Measurements from ENCODE around the gene HMGCS2.
A peak's percentile ranks its signal among the peaks of the same experiment; 100 is the strongest.
"Not testable (repeated sequence)": the region's sequence is repeated elsewhere in the genome, so short reads cannot be mapped to it uniquely, and the experiment has no call there.

The HMGCS2 gene

GRCh38 chr1:119731741-119732430, 36.8 kb downstream of the HMGCS2 start:
- no peak for DNase-seq (ENCODE audit: low read depth, low spot score)

GRCh38 chr1:119731060-119731459, 37.6 kb downstream of the HMGCS2 start:
- DNase-seq (ENCODE audit: low read depth, low spot score): no peak

GRCh38 chr1:119729044-119729443, 39.7 kb downstream of the HMGCS2 start:
- no peak for DNase-seq (ENCODE audit: low read depth, low spot score)

DNA sequence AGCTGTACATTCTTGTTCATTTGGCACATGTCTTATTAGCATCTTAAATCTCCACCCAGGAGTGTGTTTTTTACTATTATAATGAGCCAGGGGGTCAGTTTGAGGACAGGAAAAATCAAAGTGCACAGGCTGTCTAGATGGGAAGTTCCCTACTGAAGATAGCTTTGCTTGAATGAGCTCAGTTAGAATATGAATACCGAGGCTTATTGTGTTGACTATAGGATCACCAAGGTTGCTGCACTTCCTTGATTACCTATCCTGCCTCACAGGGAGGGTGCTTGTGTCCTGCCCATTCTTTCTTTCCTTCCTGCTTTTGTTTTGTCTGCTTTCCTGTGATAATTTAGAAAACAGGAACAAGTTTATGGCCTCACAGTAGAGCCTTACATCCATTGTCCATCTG, 40.7 kb downstream of the HMGCS2 start:
- no peak for DNase-seq (ENCODE audit: low read depth, low spot score)

DNA sequence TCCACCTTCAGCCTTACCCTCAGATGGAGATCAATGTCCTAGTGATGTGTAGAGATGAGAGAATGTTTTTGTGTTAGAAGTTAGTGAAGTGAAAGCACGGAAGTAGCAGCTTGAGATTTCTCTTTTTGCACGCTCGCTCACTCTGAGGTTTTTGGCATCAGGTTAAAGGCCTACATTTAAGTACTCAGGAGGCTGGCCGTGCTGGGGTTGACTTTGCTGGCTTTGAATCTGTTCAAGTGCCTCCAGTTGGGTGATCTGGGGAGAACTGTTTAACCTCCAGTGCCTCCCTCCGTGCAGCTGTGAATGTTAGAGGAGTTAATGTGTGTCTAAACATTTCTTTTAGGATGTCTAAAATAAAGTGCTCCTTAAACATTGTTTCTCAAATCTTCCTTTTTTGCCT, 43.1 kb downstream of the HMGCS2 start:
- no peak for DNase-seq (ENCODE audit: low read depth, low spot score)

- no peak for DNase-seq (ENCODE audit: low read depth, low spot score)
Measured at GRCh38 chr1:119724611-119725218, 44.0 kb downstream of the HMGCS2 start.

DNA sequence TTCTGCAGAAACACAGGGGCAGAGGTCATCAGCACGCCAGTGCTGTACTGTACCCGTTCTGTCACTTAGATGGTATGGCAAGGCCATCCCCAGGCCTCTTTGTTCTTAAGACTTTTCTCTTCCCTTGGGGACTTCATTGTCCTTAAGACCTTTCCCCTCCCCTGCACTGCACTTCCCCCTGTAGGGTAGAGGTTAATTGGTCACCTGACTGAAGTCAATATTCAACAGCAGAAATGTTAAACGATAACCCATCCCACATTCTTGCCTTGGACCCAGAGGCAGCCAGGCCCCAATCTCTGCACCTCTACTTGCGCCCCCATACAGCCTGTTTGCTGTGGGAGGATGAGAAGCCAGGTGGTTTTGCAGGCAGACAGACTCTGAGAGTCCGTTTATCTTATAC, 46.8 kb downstream of the HMGCS2 start:
- DNase-seq (ENCODE audit: low read depth, low spot score): no peak

GRCh38 chr1:119720866-119721440, 47.8 kb downstream of the HMGCS2 start:
- no peak for DNase-seq (ENCODE audit: low read depth, low spot score)

DNA sequence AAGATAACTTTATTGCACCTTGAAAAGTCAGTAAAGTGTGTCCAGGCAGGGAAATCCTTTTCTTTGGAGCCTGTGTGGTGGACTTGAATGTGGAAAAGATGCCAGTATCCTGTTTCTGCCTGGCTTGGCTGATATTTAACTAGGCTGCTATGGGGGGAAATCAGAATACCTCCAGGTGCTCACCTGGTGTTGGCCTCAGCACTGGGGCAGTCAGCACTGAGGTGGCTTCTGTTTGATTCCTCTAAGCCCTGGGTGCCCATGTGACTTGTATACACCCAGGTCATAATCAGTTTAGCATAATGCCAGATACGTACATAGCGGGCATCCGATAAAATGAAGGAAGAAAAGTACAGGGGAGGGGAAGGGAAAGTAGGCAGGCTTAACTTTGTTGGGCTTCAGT, 49.7 kb downstream of the HMGCS2 start:
- DNase-seq (ENCODE audit: low read depth, low spot score): no peak

- no peak for DNase-seq (ENCODE audit: low read depth, low spot score)
Measured at GRCh38 chr1:119718409-119718808, 50.3 kb downstream of the HMGCS2 start.

DNA sequence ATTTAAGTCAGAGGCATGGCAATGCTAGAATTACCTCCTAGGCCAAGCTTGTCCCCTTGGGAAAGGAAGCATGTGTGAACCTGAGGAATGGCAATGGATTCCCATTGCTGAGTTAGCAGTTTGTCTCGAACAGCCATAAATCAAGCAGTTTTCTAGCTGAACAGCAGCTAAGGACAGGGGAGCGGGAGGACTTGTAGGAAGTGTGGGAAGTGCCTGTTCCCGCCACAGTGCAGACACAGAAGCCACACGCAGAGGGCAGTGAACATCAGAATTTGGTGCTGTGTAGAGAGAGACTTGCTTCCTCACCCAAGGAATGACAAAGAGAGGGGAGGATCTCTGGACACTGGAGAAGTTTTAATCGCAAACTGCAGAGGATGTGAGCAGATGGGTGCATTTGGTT, 53.2 kb downstream of the HMGCS2 start:
- DNase-seq (ENCODE audit: low read depth, low spot score): no peak

GRCh38 chr1:119714583-119714982, 54.1 kb downstream of the HMGCS2 start:
- no peak for DNase-seq (ENCODE audit: low read depth, low spot score)

DNA sequence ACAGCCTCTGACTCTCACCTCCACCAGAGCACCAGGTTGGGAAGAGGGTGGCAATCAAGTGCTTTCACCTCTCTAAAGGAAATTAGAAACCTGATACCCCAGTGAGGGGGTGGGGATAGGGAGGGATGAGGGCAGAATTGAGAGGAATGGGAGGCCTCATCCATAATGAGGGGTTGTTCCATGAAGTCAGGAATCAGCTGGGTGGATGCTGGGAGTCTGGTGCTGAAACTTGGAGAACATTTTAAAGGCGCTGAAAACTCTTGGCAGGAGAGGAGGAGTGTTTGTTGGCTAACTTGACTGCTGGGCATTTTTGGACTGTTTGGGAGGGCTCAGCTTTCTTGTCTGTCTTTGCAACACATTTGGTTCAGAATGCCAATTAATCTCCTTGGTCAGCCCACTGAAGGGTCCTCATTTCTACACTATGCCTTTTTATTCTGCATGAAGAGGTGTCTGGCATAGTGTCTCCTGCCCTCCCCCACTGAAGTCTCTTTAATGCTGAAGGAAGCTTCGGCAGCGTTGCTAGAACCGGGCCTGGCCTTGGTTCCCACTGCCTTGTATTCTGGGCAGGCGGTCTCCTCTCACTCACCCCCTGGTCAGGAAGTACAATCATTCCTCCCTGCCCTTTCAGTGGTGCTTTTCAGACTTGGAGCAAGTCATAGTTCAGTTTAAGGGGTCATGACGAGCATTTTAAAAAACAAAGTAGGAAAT, 54.8 kb downstream of the HMGCS2 start:
- DNase-seq (ENCODE audit: low read depth, low spot score): no peak

DNA sequence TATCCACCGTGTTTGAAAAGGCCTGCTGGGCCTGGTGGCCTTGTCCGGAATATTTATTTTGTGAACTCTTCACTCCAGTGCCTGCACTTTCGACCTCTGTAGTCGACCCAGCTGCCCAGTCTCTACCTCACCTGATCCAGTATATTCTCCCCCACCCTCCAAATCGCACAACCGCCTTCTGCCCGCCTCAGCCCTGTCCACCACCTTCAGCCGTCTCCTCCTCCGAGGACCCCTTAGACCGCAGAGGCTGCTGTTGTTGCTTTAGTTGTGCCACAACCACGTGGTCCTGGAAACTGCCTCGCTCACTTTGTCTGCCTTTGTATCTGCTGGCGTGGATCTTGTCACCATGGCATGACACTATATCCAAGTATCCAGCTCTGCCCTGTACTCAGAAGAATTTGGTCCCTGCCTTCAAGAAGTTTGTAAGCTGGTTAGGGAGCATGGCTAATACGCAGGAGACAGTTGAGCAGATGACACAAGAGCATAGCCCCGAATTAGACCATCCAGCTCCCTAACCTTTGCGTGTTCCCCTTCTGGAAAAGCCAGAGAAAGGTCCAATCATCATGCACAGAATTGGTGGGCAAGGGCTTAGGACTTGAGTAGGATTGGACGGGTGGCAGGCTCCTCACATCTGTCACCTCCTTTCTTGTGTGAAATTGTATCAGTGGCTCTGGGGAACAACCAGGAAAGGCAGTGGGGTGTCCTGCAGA, 55.5 kb downstream of the HMGCS2 start:
- DNase-seq (ENCODE audit: low read depth, low spot score): no peak

- DNase-seq (ENCODE audit: low read depth, low spot score): peak; percentile 4
Measured at GRCh38 chr1:119712342-119713038, 56.2 kb downstream of the HMGCS2 start.

DNA sequence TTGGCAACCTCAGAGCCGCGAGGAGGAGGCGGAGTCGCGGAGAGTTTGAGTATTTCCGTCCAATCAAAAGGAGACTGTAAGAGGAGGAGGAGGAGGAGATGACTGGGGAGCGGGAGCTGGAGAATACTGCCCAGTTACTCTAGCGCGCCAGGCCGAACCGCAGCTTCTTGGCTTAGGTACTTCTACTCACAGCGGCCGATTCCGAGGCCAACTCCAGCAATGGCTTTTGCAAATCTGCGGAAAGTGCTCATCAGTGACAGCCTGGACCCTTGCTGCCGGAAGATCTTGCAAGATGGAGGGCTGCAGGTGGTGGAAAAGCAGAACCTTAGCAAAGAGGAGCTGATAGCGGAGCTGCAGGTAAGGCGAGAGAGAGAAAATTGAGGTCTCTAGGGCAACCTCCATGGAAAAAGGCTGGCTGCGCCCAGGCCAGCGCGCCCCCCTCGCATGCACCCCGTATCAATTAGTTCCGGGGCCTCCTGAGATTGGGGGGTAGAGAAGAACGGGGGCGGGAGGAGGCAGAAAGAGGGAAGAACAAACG, 56.8 kb downstream of the HMGCS2 start, which contains the start of gene PHGDH:
PHGDH (plus strand) TSS at position 131 of the 538 bp plus-strand sequence; CDS start at position 220, 89 bp downstream.
- DNase-seq (ENCODE audit: low read depth, low spot score): no peak

DNA sequence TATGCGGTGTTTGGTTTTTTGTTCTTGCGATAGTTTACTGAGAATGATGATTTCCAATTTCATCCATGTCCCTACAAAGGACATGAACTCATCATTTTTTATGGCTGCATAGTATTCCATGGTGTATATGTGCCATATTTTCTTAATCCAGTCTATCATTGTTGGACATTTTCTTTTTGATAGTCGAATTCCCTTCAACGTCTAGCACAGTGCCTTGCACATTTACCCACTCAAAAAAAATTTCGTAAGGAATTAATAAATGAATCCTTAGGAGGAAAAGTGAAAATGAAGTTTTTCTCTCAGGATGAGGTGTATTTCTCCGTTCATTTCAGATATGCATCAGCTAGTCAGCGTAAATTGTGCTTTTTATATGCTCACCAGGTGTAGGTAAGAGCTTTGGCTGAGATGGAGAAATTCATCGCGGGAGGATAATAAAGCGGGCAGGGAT, 57.3 kb downstream of the HMGCS2 start:
- DNase-seq (ENCODE audit: low read depth, low spot score): not testable (repeated sequence)

DNA sequence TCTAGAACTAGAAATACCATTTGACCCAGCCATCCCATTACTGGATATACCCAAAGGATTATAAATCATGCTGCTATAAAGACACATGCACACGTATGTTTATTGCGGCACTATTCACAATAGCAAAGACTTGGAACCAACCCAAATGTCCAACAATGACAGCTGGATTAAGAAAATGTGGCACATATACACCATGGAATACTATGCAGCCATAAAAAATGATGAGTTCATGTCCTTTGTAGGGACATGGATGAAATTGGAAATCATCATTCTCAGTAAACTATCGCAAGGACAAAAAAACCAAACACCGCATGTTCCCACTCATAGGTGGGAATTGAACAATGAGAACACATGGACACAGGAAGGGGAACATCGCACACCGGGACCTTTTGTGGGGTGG, 62.1 kb downstream of the HMGCS2 start:
- not testable (repeated sequence) for DNase-seq (ENCODE audit: low read depth, low spot score)

DNA sequence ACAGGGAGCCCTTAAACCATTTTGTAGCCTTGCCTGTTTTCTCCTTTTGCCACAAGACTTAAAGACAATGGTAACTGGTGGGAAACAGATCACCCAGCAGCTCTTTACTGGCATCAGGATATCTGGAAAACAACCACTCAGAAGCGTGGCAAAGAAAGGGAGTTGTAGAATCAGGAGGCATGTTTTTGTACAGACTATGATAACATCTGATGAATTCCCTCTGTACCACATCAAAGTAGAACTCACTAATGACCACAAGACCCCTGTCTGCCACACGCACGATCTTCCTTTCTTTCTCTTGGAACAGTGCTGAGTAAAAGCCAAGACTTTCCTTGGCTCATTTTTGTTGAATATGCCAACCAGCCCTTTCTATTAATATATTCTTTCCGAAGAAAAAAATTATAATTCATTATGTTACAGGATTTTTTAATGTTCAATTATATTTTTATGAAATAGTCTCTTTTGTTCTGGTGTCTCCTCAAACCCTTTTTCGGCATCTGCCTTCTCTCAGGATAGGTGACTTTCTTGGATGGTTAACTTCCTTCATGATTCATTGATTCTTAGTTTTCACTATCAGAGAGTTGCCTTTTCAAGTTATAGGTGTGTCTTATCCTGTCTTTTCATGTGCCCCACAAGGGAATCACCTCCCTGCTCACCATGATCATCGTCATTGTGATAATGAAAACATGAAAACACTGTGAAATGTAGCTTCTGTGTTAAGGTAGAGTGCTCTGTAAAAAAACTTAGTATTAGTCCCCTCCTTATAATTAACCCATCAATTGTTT, 64.8 kb downstream of the HMGCS2 start:
- DNase-seq (ENCODE audit: low read depth, low spot score): no peak

DNA sequence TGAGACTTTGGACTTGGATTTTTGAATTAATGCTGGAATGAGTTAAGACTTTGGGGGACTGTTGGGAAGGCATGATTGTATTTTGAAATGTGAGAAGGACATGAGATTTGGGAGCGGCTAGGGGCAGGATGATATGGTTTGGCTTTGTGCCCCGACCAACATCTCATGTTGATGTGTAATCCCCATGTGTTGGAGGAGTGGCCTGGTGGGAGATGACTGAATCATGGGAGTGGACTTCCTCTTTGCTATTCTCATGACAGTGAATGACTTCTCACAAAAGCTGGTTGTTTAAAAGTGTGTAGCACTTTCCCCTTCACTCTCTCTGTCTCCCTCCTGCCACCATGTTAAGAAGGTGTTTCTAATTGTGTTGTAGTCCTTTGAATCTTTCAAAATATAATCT, 66.3 kb downstream of the HMGCS2 start:
- no peak for DNase-seq (ENCODE audit: low read depth, low spot score)
